HTERT RPE-1 (cell line): ENCODE results near the gene APOLD1.
"Not testable (repeated sequence)": the region's sequence is repeated elsewhere in the genome, so short reads cannot be mapped to it uniquely, and the experiment has no call there.

ENCODE experiments used
- in situ Hi-C: fragments of 300-500 bp; cut with MboI; formaldehyde crosslinking; loops from 4 replicates; pipeline ENCODE4 v1.14.3; 2020; ENCODE audit warnings: low sequenced_read_pairs

The APOLD1 gene

GRCh38 chr12:12786351-12786705 lies 869 bp downstream of the APOLD1 start:
- in situ Hi-C loops: no loop called here

GRCh38 chr12:12786706-12787601 lies 1.5 kb downstream of the APOLD1 start:
- in situ Hi-C loops: no loop called here

DNA sequence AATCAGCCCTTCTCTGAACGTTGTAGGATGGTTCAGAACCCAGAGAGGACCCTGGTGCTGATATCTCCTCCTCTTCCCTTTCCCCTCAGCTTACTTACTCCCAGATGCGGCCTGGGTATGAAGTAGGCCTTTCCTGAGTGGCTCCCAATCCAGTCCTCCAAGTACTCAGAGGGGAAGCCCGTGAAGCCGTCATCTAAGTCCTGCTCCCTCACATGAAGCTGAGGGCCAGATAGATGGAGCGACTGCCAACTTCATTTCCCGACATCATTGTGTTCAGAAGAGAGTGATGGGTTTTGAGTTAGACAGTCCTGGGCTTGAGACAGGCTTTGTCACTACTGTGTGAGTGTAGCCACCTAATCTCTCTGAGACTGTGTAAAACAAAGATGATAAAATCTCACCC lies 2.7 kb downstream of the APOLD1 start:
- in situ Hi-C loops: no loop called here

GRCh38 chr12:12788675-12789368 lies 3.4 kb downstream of the APOLD1 start:
- in situ Hi-C loops: no loop called here

DNA sequence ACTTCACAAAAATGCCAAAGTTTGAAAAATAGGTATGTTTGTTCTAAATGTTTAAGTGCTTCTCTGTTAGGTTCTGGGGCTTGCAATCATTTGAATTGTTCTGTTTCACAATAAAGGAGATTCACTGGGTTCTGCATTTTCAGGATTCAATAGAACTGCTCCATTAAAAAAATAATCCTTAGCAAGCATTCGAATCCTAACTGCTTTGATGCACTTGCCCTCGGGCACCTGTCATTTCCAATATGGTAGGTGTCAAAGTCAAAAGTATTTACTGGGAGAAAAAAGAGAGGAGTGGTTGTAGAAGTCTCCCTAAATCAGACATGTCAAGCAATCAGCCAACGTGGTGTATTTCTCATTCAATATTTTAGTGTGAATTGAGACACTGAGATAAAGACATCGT lies 5.5 kb downstream of the APOLD1 start:
- in situ Hi-C loops: no loop called here

DNA sequence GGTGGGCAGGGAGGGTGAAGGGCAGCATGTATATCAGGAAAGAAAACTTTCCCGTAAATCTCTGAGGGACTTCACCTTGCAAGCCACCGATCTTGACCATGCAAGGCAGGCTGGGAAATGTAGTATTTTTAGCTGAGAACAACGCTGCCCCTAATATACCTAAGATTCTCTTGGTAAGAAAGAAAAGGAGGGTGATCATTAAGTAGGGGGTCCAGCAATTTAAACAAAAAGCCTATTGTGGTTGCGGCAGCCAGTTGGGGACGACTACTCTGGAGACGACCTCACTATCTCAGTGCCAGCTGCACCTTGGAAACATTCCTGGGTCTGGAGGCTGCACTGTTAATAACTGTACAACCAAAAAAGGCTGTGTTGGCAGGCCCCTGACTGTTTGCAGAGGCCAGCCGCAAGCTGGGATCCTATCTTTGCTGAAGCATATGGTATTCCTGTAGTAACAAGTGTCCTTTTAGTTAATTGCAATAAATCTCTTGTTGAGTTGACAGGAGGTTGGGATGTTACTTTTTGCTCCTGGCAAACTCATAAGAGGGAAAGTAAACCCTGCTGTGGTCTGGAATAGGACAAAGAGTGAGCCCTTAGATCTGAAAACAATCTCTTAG lies 6.4 kb downstream of the APOLD1 start:
- in situ Hi-C loops: no loop called here

- in situ Hi-C loops: no loop called here
Measured at GRCh38 chr12:12792421-12792820, 7.0 kb downstream of the APOLD1 start.

DNA sequence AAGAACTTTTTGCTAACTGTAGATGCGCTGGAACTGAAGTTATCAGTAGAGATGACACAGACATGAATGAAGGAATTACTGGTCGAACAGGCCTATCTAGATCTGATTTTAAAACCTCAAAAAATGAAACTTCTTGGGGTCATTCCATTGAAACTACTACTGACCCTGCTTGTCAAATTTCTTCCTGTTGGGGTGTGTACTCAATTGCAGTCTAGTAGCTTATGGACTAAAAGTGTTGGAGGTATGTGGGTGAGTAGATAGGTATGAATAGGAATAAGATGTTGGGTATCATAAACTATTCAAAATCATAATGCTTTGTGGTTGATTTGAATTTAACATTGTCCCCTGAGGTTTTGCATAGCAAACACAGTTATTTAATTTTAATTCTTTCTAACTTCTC lies 9.2 kb downstream of the APOLD1 start:
- in situ Hi-C loops: no loop called here

DNA sequence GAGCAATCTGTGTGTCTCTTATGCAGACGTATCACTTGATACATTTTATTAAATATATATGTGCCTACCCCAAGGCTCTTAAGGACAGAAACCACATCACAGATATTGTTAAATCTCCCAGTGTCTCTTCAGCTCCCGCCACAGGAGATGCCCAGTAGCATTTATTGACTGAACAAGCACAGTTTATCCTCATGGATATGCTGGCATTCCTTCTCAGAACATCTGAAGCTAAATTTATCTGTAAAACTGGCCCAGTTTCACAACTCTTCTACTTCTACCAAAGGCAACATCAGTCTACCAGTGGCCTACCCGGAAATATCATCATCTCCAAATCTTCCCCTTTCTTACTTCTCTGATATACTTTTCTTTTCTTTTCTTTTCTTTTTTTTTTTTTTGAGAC lies 10.7 kb downstream of the APOLD1 start:
- in situ Hi-C loops: no loop called here

GRCh38 chr12:12796928-12797793 lies 11.7 kb downstream of the APOLD1 start:
- in situ Hi-C loops: no loop called here

- in situ Hi-C loops: no loop called here
Measured at GRCh38 chr12:12797794-12798152, 12.3 kb downstream of the APOLD1 start.

- in situ Hi-C loops: no loop called here
Measured at GRCh38 chr12:12798480-12798879, 13.0 kb downstream of the APOLD1 start.

- in situ Hi-C loops: no loop called here
Measured at GRCh38 chr12:12799163-12799920, 13.9 kb downstream of the APOLD1 start.

DNA sequence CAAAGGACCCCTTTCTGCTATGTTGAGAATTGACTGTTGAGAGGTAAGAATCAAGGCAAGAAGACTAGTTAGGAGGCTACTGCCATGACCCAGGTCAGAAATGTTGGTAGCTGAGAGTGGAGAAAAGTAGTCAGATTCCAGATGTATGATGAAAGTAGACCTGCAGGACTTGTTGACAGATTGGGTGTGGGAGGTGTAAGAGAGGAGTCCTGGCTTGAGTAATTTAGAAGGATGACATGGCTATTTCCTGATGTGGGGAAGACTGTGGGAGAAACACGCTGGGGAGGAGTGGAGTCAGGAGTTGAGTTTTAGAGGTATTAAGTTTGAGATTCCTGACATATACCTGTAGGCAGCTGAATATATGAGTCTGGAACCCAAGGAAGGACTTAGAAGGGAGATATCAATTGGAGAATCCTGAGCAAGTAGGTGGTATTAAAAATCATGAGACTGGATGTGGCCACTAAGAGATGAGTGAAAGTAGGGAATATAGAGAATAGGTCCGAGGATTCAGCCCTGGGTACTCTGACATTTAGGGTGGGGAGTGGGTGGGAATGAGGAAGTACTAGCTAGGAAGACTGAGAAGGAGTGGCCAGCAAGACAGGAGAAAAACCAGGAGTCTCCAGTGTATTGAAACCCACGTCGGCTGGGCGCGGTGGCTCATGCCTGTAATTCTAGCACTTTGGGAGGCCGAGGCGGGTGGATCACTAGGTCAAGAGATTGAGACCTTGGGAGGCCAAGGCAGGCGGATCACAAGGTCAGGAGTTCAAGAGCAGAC lies 15.1 kb downstream of the APOLD1 start:
- in situ Hi-C loops: no loop called here

DNA sequence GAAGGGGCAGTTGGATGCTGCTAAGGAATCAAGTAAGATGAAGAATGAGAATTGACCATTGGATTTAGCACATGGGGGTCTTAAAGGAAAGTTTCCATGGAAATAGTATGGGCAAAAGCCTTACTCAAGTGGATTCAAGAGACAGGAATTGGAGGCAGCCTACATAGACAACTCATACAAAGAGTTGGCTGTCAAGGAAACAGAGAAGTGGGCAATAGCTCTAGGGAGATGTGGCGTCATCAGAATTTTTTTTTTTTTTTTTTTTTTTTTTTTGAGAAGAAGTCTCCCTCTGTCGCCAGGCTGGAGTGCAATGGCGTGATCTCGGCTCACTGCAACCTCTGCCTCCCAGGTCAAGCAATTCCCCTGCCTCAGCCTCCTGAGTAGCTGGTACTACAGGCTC lies 16.2 kb downstream of the APOLD1 start:
- in situ Hi-C loops: not testable (repeated sequence)

GRCh38 chr12:12803186-12803585 lies 17.7 kb downstream of the APOLD1 start:
- in situ Hi-C loops: no loop called here

- in situ Hi-C loops: no loop called here
Measured at GRCh38 chr12:12804011-12804410, 18.6 kb downstream of the APOLD1 start.

DNA sequence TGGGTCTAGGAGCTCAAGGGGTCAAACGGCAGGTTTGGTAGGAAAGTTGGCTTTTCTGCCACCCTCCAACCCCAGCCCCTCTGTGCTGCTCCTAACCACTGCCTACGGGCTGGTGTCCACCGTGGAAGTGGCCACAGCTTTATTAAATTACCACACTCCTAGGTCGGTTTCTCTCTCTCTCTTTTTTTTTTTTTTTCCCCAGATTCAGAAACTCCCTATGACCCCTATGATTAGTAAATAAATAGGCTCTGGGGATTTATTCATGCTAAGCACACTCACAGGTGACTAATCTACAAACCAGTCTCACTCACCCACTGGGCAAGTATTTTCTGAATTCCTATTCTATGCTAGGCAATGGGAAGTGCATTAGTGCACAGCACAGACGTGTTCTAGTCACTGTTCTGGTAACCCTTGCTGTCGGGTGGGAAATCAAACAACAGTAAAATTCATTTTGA lies 19.0 kb downstream of the APOLD1 start:
- in situ Hi-C loops: no loop called here

- in situ Hi-C loops: no loop called here
Measured at GRCh38 chr12:12806784-12807516, 21.5 kb downstream of the APOLD1 start.
